ENCODE results near the gene CTNND2.
A peak's percentile ranks its signal among the peaks of the same experiment; 100 is the strongest.

The CTNND2 gene

GRCh38 chr5:11052871-11053270, 851.4 kb downstream of the CTNND2 start:
- no peak for TF ChIP-seq CTCF (IDR thresholded peaks at IDR 0.05; ENCODE audit: control insufficient read depth, extremely low read depth, insufficient read depth)

GRCh38 chr5:11050596-11051304, 853.5 kb downstream of the CTNND2 start:
- no peak for DNase-seq (ENCODE audit: low read depth)
- no peak for TF ChIP-seq CTCF (IDR thresholded peaks at IDR 0.05; ENCODE audit: control insufficient read depth, extremely low read depth, insufficient read depth)

More at GRCh38 chr5:11052871-11053270, 851.4 kb downstream of the CTNND2 start:
- no peak for DNase-seq (ENCODE audit: low read depth)
- H3K4me3 ChIP-seq (ENCODE audit: low read depth, low read length), result no peak overlapping the region

GRCh38 chr5:11048760-11049159, 855.5 kb downstream of the CTNND2 start:
- no peak for DNase-seq (ENCODE audit: low read depth)

More at GRCh38 chr5:11050596-11051304, 853.5 kb downstream of the CTNND2 start:
- H3K4me3 ChIP-seq (ENCODE audit: low read depth, low read length), result no peak overlapping the region

GRCh38 chr5:11047625-11048024, 856.6 kb downstream of the CTNND2 start:
- no peak for TF ChIP-seq CTCF (IDR thresholded peaks at IDR 0.05; ENCODE audit: control insufficient read depth, extremely low read depth, insufficient read depth)
- no peak for DNase-seq (ENCODE audit: low read depth)
- H3K4me3 ChIP-seq (ENCODE audit: low read depth, low read length), result no peak overlapping the region

More at GRCh38 chr5:11048760-11049159, 855.5 kb downstream of the CTNND2 start:
- TF ChIP-seq CTCF (IDR thresholded peaks at IDR 0.05; ENCODE audit: control insufficient read depth, extremely low read depth, insufficient read depth), result peak; percentile 31; the same call in 1 of the 2 replicates
- no peak overlapping the region for H3K4me3 ChIP-seq (ENCODE audit: low read depth, low read length)

GRCh38 chr5:11047030-11047429, 857.2 kb downstream of the CTNND2 start:
- DNase-seq (ENCODE audit: low read depth), result peak; percentile 10
- TF ChIP-seq CTCF (IDR thresholded peaks at IDR 0.05; ENCODE audit: control insufficient read depth, extremely low read depth, insufficient read depth), result no peak
- no peak overlapping the region for H3K4me3 ChIP-seq (ENCODE audit: low read depth, low read length)

GRCh38 chr5:11046160-11046559, 858.1 kb downstream of the CTNND2 start:
- peak; percentile 25; the same call in 1 of the 2 replicates for TF ChIP-seq CTCF (IDR thresholded peaks at IDR 0.05; ENCODE audit: control insufficient read depth, extremely low read depth, insufficient read depth)
- no peak for DNase-seq (ENCODE audit: low read depth)
- no peak overlapping the region for H3K4me3 ChIP-seq (ENCODE audit: low read depth, low read length)

- TF ChIP-seq CTCF (IDR thresholded peaks at IDR 0.05; ENCODE audit: control insufficient read depth, extremely low read depth, insufficient read depth), result no peak
- no peak for DNase-seq (ENCODE audit: low read depth)
- no peak overlapping the region for H3K4me3 ChIP-seq (ENCODE audit: low read depth, low read length)
These were observed 858.8 kb downstream of the CTNND2 start for GRCh38 chr5:11045411-11045810.

Measured in LNCaP clone FGC (cell line).